Upper lobe of left lung (tissue), 6 donors: ENCODE data around the gene GNMT. TPM values are rescaled to one million over a fixed set of nuclear protein-coding genes. Genes with fewer than 3 reads are reported as not detected.

Experiments used
- ATAC-seq, 2 donors: fragments of 200-7000 bp; cut with Tn5 transposase; one replicate each; pipeline ENCODE4 v1.9.1; 2022; ENCODE audit warnings: mild to moderate bottlenecking in 2 of 2, moderate library complexity in 2 of 2; ENCODE audit not compliant: low FRiP score in 2 of 2
- DNase-seq, 2 donors: peaks; one replicate each; pipeline ENCODE4 v3.0.0-alpha.2; 2019 to 2020
- H3K27ac ChIP-seq, 4 donors: fragments of 200-600 bp; sonication (generic); one replicate each; pipeline ENCODE4 v1.5.1; 2016 to 2019
- H3K27me3 ChIP-seq, 4 donors: fragments of 200-600 bp; sonication (generic); one replicate each; pipeline ENCODE4 v1.5.1; 2017 to 2019
- H3K36me3 ChIP-seq, 4 donors: fragments of 200-600 bp; sonication (generic); one replicate each; pipeline ENCODE4 v1.5.1; 2016 to 2019
- H3K4me1 ChIP-seq, 4 donors: fragments of 200-600 bp; sonication (generic); one replicate each; pipeline ENCODE4 v1.5.1; 2018 to 2019
- H3K4me3 ChIP-seq, 4 donors: fragments of 200-600 bp; sonication (generic); one replicate each; pipeline ENCODE4 v1.5.1; 2017 to 2019; ENCODE audit warnings: mild to moderate bottlenecking in 2 of 4, moderate library complexity in 1 of 4
- H3K9me3 ChIP-seq, 4 donors: fragments of 200-600 bp; sonication (generic); one replicate each; pipeline ENCODE4 v1.5.1; 2018 to 2019
- EP300 ChIP-seq, 4 donors: sonication (generic); formaldehyde crosslinking; IDR thresholded peaks; one replicate each; pipeline ENCODE4 v1.5.1; 2017; ENCODE audit warnings: antibody characterized with exemption in 4 of 4, control low read depth in 2 of 4
- POLR2A ChIP-seq, 4 donors: fragments of 450-650 bp; IDR thresholded peaks; one replicate each; pipeline ENCODE4 v1.5.1; 2016 to 2017; ENCODE audit warnings: antibody characterized with exemption in 4 of 4, mild to moderate bottlenecking in 2 of 4
- POLR2AphosphoS5 ChIP-seq, 2 donors: sonication (generic); formaldehyde crosslinking; IDR thresholded peaks; one replicate each; pipeline ENCODE4 v1.5.1; 2017; ENCODE audit warnings: antibody characterized with exemption in 2 of 2
- WGBS, 2 donors: methylation state at CpG; one replicate each; pipeline ENCODE4 v1.1.5; 2017 to 2018; 5-methylcytosine and 5-hydroxymethylcytosine counted together
- total RNA-seq, 6 donors: library from RNA; depleted of rRNA in 4 of 6; stranded (reverse); fragments of >200 nt in 4 of 6; gene quantifications; one replicate each; pipeline versions ENCODE4 v1.1.0 to v1.2.1, GENCODE V29; 2016 to 2021
- TF ChIP-seq, protein P1 (sequence below), 6 experiments: fragments of 450-650 bp in 4 of 6; fragments of 200-600 bp in 2 of 6; sonication (generic) in 2 of 6; IDR thresholded peaks; one replicate each; pipeline ENCODE4 v1.5.1; 2016 to 2019; ENCODE audit warnings: antibody characterized with exemption in 6 of 6
- donor health status: DM: no; HTN: no; CAD: no; lungs with moderate emphysema.
- donor health status: DM: no; HTN: yes; CAD: no; lungs with severe emphysema.

The GNMT gene
- total RNA-seq, 6 donors from 2014 or later = 1.9 to 10.5 (median 8.5) TPM; not detected in 1

DNA sequence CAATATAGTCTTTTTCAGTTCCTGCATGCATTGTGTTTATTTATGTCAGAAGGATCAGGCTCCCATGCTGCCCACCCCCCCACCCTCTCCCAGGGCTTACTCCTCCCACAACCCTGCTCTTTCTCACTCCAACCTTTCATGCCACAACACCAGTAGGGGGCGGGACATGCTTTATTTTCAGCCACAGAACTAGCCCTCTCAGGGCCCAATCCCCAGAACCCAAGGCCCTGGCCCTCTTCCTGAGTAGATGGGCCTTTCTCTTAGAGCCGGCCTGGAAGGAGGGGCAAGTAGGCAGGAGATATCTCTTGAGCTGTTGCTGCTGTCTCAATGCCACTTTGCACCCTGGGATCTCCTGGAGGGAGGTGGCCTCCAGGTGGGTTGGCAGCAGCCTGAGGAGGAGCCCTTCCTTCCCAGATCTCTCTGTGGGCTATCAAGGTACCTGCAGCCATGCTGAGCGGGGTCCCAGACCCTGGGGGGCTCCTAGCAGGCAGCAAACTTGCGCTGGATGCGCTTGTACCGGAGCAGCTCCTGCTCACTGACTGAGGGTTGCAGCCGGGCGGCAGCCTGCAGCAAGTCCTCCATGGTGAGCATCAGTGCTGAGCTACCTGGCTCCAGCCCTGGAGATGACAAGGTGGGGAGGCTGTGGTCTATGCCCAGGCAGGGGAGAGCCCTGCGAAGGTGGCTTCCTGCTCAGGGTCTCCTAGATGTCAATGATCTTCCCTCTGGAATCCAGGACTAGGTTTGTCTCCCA is 3.5 kb downstream of the GNMT start:
- WGBS, 2 donors = 89 to 94% methylated on average over 7 to 8 of the region's 9 CpGs
- ATAC-seq = no peak

DNA sequence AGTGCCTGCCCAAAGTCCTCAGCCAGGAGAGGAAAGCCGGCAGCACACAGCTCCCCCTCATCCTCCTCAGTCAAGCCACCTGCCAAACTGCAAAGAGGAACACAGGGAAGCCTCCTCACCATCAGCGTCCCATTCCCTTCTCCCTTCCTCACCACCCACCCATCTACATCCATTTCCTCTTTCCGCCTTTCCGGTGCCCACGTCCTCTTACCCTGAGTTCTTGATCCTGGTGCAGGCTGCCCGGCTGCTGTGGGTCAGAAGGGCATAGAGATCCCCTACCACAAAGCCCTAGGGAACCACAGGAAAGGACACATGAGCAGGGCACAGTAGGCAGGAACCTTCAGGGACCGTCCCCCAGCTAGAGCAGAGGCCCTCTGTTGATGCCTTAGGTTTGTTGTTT is 6.0 kb downstream of the GNMT start:
- Histone ChIP-seq H3K4me1 (no peaks in the 10 kb centered on the region), H3K27me3 (no peaks in the 10 kb centered on the region), H3K36me3 (peaks cover 8 to 66% (median 26%) of the 10 kb centered on the region in 4 donors), H3K27ac (no peak overlapping the region), H3K9me3 (no peaks in the 10 kb centered on the region), H3K4me3 (no peak overlapping the region)
- ATAC-seq (no peak), DNase-seq (no peak)
- TF ChIP-seq EP300 (IDR thresholded peaks at IDR 0.05) (no peak), POLR2AphosphoS5 (IDR thresholded peaks at IDR 0.05) (no peak), POLR2A (IDR thresholded peaks at IDR 0.05) (no peak)
- TF ChIP-seq, protein P1, sequence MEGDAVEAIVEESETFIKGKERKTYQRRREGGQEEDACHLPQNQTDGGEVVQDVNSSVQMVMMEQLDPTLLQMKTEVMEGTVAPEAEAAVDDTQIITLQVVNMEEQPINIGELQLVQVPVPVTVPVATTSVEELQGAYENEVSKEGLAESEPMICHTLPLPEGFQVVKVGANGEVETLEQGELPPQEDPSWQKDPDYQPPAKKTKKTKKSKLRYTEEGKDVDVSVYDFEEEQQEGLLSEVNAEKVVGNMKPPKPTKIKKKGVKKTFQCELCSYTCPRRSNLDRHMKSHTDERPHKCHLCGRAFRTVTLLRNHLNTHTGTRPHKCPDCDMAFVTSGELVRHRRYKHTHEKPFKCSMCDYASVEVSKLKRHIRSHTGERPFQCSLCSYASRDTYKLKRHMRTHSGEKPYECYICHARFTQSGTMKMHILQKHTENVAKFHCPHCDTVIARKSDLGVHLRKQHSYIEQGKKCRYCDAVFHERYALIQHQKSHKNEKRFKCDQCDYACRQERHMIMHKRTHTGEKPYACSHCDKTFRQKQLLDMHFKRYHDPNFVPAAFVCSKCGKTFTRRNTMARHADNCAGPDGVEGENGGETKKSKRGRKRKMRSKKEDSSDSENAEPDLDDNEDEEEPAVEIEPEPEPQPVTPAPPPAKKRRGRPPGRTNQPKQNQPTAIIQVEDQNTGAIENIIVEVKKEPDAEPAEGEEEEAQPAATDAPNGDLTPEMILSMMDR (IDR thresholded peaks at IDR 0.05) = no peak
- WGBS, 2 donors = 78 to 79% methylated on average over 7 of the region's 7 CpGs

More for the DNA sequence above, 3.5 kb downstream of the GNMT start:
- peak in 1 of 2 donors; percentile 63 for DNase-seq
- no peaks in the 10 kb centered on the region for H3K9me3 ChIP-seq
- H3K27ac ChIP-seq = no peak overlapping the region
- peaks cover 0 to 8% (median 0%) of the 10 kb centered on the region in 4 donors for H3K27me3 ChIP-seq
- H3K36me3 ChIP-seq = peaks cover 5 to 59% (median 25%) of the 10 kb centered on the region in 4 donors
- H3K4me3 ChIP-seq = no peak overlapping the region
- H3K4me1 ChIP-seq = peaks cover 7 to 19% (median 13%) of the 10 kb centered on the region in 4 donors
- TF ChIP-seq, protein P1 (IDR thresholded peaks at IDR 0.05) = no peak
- TF ChIP-seq POLR2A (IDR thresholded peaks at IDR 0.05) (no peak), EP300 (IDR thresholded peaks at IDR 0.05) (no peak), POLR2AphosphoS5 (IDR thresholded peaks at IDR 0.05) (no peak)

DNA sequence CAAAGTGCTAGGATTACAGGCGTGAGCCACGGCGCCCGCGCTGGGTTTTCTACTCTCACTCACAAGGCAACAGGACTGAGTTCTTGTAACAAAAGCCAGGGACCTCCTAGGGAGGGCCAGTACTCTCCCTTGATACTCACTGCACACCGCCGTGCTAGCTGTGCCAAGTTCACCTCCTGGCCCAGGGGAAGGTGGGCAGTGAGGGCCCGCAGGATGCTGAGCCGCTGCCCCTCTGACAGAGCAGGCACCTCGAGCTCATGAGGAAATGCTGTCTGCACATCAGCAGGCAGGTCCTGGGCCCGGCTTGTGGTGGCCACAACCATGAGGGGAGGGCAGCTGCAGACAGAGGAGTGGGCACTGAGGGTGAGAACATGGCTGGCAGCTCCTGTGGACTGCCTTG is 6.7 kb downstream of the GNMT start:
- Histone ChIP-seq H3K4me3 (no peak overlapping the region), H3K36me3 (peaks cover 8 to 66% (median 26%) of the 10 kb centered on the region in 4 donors), H3K4me1 (no peaks in the 10 kb centered on the region), H3K27ac (no peak overlapping the region), H3K27me3 (no peaks in the 10 kb centered on the region), H3K9me3 (no peaks in the 10 kb centered on the region)
- TF ChIP-seq, protein P1 (IDR thresholded peaks at IDR 0.05) = no peak
- TF ChIP-seq POLR2AphosphoS5 (IDR thresholded peaks at IDR 0.05) (no peak), POLR2A (IDR thresholded peaks at IDR 0.05) (no peak), EP300 (IDR thresholded peaks at IDR 0.05) (no peak)
- DNase-seq (peak in 1 of 2 donors; percentile 50), ATAC-seq (no peak)
- 96 to 98% methylated on average over 9 to 11 of the region's 11 CpGs for WGBS, 2 donors

DNA sequence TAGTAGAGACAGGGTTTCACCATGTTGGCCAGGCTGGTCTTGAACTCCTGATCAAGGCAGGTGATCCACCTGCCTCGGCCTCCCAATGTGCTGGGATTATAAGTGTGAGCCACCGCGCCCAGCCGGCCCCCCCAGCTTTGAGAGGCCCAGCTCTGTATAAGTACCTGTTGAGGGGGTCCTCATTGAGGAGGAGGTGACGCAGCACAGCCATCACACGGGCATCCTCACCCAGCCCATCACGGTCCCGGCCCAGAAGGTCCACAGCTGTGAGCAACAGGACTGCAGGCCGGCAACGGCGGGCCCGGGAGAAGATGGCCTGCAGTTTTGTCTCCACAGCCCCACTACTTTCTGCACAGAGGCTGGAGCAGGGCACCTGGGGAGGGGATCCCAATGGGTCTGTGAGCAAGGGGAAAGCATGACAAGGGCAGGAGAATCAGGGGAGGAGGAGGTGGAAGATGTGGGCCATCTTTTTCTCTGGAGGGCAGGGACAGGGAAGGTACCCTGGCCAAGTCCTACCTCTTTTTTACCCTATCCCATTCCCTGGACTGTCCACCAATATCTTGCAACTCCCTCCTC is 7.7 kb downstream of the GNMT start:
- 97 to 100% methylated on average over 7 to 9 of the region's 12 CpGs for WGBS, 2 donors
- TF ChIP-seq POLR2A (IDR thresholded peaks at IDR 0.05) = no peak
- Histone ChIP-seq H3K9me3 (no peaks in the 10 kb centered on the region), H3K36me3 (peaks cover 8 to 59% (median 25%) of the 10 kb centered on the region in 4 donors), H3K27ac (no peak overlapping the region), H3K27me3 (no peaks in the 10 kb centered on the region), H3K4me3 (no peak overlapping the region), H3K4me1 (no peaks in the 10 kb centered on the region)
- DNase-seq (no peak), ATAC-seq (no peak)

DNA sequence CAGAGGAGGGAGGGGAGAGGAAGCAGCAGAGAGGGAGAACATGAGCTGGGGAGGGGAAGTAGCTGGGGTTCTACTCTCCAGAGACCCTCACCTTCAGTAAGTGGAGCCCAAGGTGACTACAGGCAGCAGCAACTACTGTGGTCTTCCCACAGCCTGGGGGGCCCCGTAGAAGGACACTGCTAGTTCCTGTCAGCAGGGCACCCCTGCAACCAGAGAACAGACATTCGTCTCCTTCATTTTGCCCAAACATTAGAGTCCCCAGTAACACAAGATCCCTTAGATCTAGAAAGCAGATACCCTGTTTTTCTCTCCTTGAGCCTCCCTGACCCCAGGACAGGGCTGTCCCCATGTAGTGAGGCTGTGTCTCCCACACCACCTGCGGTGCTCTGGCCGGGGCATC is 8.2 kb downstream of the GNMT start:
- WGBS, 2 donors = 89 to 98% methylated on average over 4 of the region's 4 CpGs
- TF ChIP-seq EP300 (IDR thresholded peaks at IDR 0.05) (no peak), POLR2AphosphoS5 (IDR thresholded peaks at IDR 0.05) (no peak), POLR2A (IDR thresholded peaks at IDR 0.05) (no peak)
- TF ChIP-seq, protein P1 (IDR thresholded peaks at IDR 0.05) = no peak
- no peaks in the 10 kb centered on the region for H3K9me3 ChIP-seq
- no peaks in the 10 kb centered on the region for H3K4me1 ChIP-seq
- no peak for ATAC-seq
- DNase-seq = no peak
- no peak overlapping the region for H3K4me3 ChIP-seq
- no peaks in the 10 kb centered on the region for H3K27me3 ChIP-seq
- no peak overlapping the region for H3K27ac ChIP-seq
- peaks cover 8 to 55% (median 22%) of the 10 kb centered on the region in 4 donors for H3K36me3 ChIP-seq
